NCI-H1694 (cell line): ENCODE results near the gene COMT.
A peak's percentile ranks its signal among the peaks of the same experiment; 100 is the strongest.
"Not testable (repeated sequence)": the region's sequence is repeated elsewhere in the genome, so short reads cannot be mapped to it uniquely, and the experiment has no call there.

Experiments
- DNase-seq: peaks from one replicate; lab custom pipeline; 2025; lab: John Stamatoyannopoulos, UW

Gene COMT

GRCh38 chr22:19941365-19942082 lies at the start of gene COMT, which contains the start of gene TXNRD2:
COMT (plus strand) TSS chr22:19941772; CDS start chr22:19962527, 20,755 bp downstream.
TXNRD2 (minus strand) TSS chr22:19941818; CDS start chr22:19941803, 15 bp downstream.
- DNase-seq, result no peak

- DNase-seq, result no peak
Observed at GRCh38 chr22:19892257-19892879, 49.2 kb upstream of the COMT start.

GRCh38 chr22:19892925-19893324 lies 48.6 kb upstream of the COMT start:
- DNase-seq, result no peak

- DNase-seq, result no peak
Observed at GRCh38 chr22:19893363-19893762, 48.2 kb upstream of the COMT start.

- DNase-seq, result no peak
Observed at GRCh38 chr22:19895160-19895849, 46.3 kb upstream of the COMT start.

GRCh38 chr22:19896665-19897355 lies 44.8 kb upstream of the COMT start:
- DNase-seq, result peak; percentile 5

- DNase-seq, result no peak
Observed at GRCh38 chr22:19897726-19898125, 43.8 kb upstream of the COMT start.

GRCh38 chr22:19898145-19898544 lies 43.4 kb upstream of the COMT start:
- DNase-seq, result no peak

GRCh38 chr22:19898831-19899567 lies 42.6 kb upstream of the COMT start:
- no peak for DNase-seq

GRCh38 chr22:19900707-19901436 lies 40.7 kb upstream of the COMT start:
- no peak for DNase-seq

GRCh38 chr22:19901577-19902244 lies 39.9 kb upstream of the COMT start:
- no peak for DNase-seq

GRCh38 chr22:19902245-19902715 lies 39.3 kb upstream of the COMT start:
- DNase-seq, result peak; percentile 19

- DNase-seq, result no peak
Observed at GRCh38 chr22:19903031-19903430, 38.5 kb upstream of the COMT start.

GRCh38 chr22:19903513-19903912 lies 38.1 kb upstream of the COMT start:
- DNase-seq, result no peak

- DNase-seq, result no peak
Observed at GRCh38 chr22:19904174-19904856, 37.3 kb upstream of the COMT start.

- no peak for DNase-seq
Observed at GRCh38 chr22:19904935-19905334, 36.6 kb upstream of the COMT start.

- no peak for DNase-seq
Observed at GRCh38 chr22:19905347-19906276, 36.0 kb upstream of the COMT start.

GRCh38 chr22:19906864-19907263 lies 34.7 kb upstream of the COMT start:
- DNase-seq, result not testable (repeated sequence)

- not testable (repeated sequence) for DNase-seq
Observed at GRCh38 chr22:19907902-19908301, 33.7 kb upstream of the COMT start.
